Adrenal gland (tissue), 5 donors: Measurements from ENCODE around the gene TPCN1.

ENCODE experiments used
- CTCF ChIP-seq, 6 experiments: fragments of 450-650 bp in 4 of 6; fragments of 200-600 bp in 2 of 6; sonication (generic) in 1 of 6; IDR thresholded peaks; 1 replicate in 5 of 6; 2 replicates in 1 of 6; pipeline versions ENCODE4 v1.5.1 to v1.8.0; 2016 to 2021; ENCODE audit warnings: antibody characterized with exemption in 6 of 6, mild to moderate bottlenecking in 2 of 6, moderate library complexity in 1 of 6
- POLR2A ChIP-seq, 2 donors: fragments of 450-650 bp; IDR thresholded peaks; one replicate each; pipeline ENCODE4 v1.6.1; 2017; ENCODE audit warnings: antibody characterized with exemption in 2 of 2, mild to moderate bottlenecking in 2 of 2, moderate library complexity in 1 of 2
- donor health status: DM: no; HTN: no; CAD: no.

- TF ChIP-seq CTCF (IDR thresholded peaks at IDR 0.05) (no peak), POLR2A (IDR thresholded peaks at IDR 0.05) (no peak)
These were observed 7.2 kb downstream of the TPCN1 start for GRCh38 chr12:113228394-113229028.
